GM21390 (cell line): ENCODE data around the gene IKBIP.
"Not testable (repeated sequence)": the region's sequence is repeated elsewhere in the genome, so short reads cannot be mapped to it uniquely, and the experiment has no call there.

ENCODE experiments used
- ATAC-seq: cut with Tn5 transposase; IDR thresholded peaks from one replicate; pipeline ENCODE4 v1.9.1; 2021; ENCODE audit not compliant: unreplicated experiment

Gene IKBIP

GRCh38 chr12:98644712-98645571 lies at the start of gene IKBIP, which contains the start of gene APAF1:
Gene IKBIP, minus strand, starts transcription at chr12:98644788. Its CDS starts 87 bp downstream, at chr12:98644701.
Gene APAF1, plus strand, starts transcription at chr12:98645290. Its CDS starts 3,070 bp downstream, at chr12:98648360.
- ATAC-seq: peak; percentile 85

- no peak for ATAC-seq
Measured at GRCh38 chr12:98691351-98691750, 46.8 kb upstream of the IKBIP start.

- ATAC-seq: no peak
Measured at GRCh38 chr12:98686603-98687002, 42.0 kb upstream of the IKBIP start.

- no peak for ATAC-seq
Measured at GRCh38 chr12:98684199-98684598, 39.6 kb upstream of the IKBIP start.

GRCh38 chr12:98679611-98680005 lies 35.0 kb upstream of the IKBIP start:
- ATAC-seq: no peak

GRCh38 chr12:98678946-98679610 lies 34.5 kb upstream of the IKBIP start:
- no peak for ATAC-seq

- no peak for ATAC-seq
Measured at GRCh38 chr12:98678236-98678945, 33.8 kb upstream of the IKBIP start.

- ATAC-seq: no peak
Measured at GRCh38 chr12:98674841-98675240, 30.3 kb upstream of the IKBIP start.

- ATAC-seq: no peak
Measured at GRCh38 chr12:98671459-98671858, 26.9 kb upstream of the IKBIP start.

GRCh38 chr12:98669751-98670150 lies 25.2 kb upstream of the IKBIP start:
- ATAC-seq: no peak

GRCh38 chr12:98660521-98660920 lies 15.9 kb upstream of the IKBIP start:
- no peak for ATAC-seq

- no peak for ATAC-seq
Measured at GRCh38 chr12:98656289-98657101, 11.9 kb upstream of the IKBIP start.

GRCh38 chr12:98653866-98654493 lies 9.4 kb upstream of the IKBIP start:
- ATAC-seq: no peak

GRCh38 chr12:98651328-98651727 lies 6.7 kb upstream of the IKBIP start:
- ATAC-seq: no peak

- no peak for ATAC-seq
Measured at GRCh38 chr12:98646294-98647090, 1.9 kb upstream of the IKBIP start.

- ATAC-seq: no peak
Measured at GRCh38 chr12:98645572-98646067, 1.0 kb upstream of the IKBIP start.

GRCh38 chr12:98644433-98644711 lies 216 bp downstream of the IKBIP start:
- ATAC-seq: peak; percentile 16

- ATAC-seq: not testable (repeated sequence)
Measured at GRCh38 chr12:98642801-98643200, 1.8 kb downstream of the IKBIP start.

- no peak for ATAC-seq
Measured at GRCh38 chr12:98639491-98639890, 5.1 kb downstream of the IKBIP start.
